ENCODE data around the gene MAML3.

Gene MAML3

GRCh38 chr4:140154572-140154891, 548 bp upstream of the MAML3 start:
- DNase-seq, result no peak

GRCh38 chr4:140153419-140153717, 616 bp downstream of the MAML3 start:
- DNase-seq, result no peak

DNA sequence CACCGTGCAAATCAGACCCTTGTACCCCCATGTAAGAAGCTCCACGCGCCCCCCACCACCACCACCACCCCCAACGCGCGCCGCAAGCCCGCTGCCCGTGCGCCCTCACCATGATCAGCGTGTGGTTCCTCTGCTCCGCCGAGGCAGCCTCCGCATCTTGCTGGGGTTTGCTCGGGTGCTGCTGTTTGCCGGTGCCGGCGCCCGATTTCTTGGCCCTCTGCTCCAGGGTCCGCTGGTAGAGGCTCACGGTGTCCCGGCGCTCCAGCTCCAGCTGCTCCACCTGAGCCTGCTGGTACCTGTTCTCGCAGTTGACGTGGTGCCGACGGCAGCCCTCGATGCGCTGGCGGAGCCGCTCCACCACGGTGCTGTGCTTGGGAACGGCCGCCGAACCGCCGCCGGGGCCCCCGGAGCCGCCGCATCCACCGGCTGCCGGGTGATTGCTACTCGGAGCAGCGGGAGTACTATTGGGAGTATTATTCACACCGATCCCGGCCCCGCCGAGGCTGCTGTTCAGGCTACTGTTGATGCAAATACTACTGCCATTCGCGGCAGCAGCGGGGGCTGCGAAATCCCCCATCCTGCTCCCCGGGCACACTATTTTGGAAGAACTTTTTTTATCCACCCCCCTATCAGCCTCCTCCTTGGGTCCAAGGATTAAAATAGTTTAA, 1.1 kb downstream of the MAML3 start:
- peak; percentile 15 to 80 (median 78) for DNase-seq

DNA sequence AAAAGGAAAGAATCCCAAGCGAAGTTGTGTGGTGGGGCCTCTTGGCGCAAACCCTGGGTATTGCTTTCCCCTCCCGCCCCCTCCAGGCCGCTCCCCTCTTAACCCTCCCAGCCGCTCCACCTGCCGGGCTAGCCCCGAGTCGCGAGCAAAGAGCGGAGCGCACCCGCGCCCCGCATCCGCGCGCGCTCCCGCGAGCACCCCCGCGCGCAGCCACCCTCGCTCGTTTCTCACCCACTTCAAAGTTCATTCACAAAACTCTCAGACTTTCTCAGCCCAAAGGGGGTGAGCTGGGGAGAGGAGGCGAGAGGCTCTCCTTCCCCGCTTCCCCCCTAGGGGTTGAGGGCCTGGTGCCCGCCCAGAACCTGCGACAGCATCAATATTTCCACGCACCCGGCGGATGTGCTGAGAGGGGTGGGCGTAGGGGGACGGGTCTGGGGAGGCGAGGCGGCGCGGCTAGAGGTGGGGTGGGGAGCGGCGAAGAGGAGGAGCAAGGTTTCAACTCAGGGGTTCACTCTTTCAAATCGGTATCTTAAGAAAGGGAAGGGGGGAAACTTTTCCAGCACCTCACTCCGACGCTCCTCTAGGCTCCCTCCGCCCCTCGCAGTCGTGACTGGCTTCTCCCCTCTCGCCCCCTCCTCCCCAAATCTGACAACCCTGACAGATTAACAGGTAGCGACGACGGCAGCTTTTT, 1.8 kb downstream of the MAML3 start:
- peak; percentile 67 to 98 (median 97) for DNase-seq

DNA sequence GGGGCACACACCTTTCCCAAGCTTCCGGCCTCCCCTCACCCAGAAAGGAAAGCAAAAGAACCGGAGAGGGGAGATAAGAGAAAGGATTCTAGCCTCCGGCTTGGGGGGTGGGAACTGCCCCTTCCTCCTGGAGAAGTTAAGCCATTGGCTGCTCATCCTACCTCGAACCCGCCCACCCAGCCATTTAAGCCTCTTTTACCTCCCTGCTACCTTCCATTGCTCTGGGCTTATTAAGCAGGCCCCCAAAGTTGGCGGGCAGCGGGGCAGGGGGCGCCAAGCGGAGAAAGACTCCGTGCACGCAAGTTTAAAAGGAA, 2.3 kb downstream of the MAML3 start:
- DNase-seq, result peak; percentile 85 to 99 (median 98)

DNA sequence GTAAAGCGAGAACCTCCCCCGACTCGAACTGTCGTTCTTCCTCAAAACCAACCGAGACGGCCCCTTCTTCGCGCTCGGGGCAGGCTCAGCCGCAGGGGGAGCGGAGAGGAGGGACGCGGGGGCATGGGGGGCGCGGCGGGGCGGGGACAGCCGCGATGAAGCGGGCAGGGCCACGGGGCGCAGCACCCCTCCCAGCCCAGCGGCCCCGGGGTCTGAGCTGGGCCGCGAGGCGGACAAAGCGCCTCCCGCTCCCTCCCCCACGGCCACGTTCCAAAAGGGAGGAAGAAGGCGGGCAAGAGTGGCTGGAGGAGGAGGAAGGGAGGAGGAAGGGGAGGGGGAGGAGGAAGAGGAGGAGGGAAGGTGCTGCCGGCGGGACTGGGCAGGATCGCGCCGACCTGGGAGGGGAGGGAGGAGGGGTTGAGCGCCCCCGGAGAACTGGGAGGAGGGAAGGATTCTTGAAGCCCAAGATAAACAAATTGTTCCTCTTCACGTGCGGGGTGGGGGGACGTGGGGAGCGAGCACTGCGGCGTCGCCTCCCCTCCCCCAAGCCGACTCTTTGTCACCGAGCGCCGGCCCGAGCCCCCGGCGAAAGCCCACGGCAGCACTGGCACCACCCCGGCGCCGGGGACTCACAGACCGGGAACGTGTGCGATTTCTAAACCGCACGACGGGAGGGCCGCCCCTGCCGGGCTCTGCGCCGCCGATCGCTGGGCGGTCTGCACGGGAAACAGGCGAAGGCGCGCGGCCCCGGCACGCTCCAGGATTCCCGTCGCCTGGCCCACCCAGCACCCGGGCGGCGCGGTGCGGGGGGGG, 2.9 kb downstream of the MAML3 start:
- DNase-seq, result peak; percentile 69 to 98 (median 98)

DNA sequence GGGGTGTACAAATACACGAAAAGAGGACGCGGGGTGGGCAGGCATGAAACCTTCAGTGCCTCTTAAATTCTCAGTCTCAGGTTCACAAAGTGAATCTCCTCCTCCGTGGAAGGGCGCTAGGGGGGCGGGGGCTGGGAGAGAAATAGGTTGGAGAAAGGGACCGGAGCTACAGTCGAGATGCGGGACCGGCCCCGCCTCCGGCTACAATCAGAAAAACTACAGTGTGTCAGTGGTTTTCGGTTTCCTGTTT, 3.4 kb downstream of the MAML3 start:
- peak in 1 of 3 experiments; percentile 65 for DNase-seq

DNA sequence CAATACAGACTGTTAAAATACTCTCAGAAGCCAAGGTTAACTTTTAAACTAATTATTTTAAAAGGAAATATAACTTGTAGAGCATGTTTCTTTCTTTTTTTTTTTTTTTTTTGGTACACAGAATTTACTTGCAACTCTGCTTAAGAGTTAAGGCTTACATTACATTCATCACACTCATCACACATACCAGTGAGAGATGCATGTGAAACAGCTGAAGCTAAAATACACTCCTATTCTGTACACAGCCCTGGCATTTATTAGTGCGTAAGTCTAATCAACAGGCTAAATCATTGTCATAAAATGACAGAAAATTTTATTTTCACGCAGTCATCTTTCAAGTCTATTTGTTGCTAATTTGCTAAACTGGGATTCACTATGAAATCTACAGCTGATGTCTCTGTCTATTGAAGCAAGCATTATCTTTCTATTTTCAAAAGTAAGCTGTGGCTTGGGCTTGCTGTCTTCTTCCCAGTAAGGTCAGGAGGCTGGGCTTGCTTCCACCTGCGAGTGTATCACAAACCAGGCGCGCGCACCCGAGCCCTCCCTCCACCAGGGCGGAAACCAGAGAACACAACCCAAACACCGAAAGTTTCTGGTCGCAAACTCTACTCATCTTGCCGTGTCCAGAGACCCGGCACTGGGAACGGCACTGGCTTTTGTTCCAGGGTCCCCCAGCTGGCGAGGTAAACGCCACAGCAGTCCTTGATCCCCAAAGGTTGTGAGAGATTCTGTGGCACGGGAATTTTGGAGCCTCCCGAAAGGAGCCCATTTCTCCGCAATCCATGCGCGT, 3.9 kb downstream of the MAML3 start:
- peak; percentile 63 to 91 (median 86) for DNase-seq

DNA sequence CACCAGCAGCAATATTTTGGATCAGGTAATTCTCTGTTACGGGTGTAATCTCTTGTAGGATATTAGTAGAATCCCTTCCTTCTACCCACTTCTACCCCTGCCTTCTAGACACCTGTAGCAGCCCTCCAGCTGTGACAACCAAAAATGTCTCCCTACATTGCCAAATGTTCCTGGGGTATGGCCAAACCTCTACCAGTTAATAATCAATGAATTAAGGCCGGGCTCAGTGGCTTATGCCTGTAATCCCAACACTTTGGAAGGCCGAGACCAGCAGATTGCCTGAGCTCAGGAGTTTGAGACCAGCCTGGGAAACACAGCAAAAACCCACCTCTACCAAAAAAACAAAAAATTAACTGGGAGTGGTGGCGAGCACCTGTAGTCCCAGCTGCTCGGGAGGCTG, 9.9 kb downstream of the MAML3 start:
- no peak for DNase-seq

DNA sequence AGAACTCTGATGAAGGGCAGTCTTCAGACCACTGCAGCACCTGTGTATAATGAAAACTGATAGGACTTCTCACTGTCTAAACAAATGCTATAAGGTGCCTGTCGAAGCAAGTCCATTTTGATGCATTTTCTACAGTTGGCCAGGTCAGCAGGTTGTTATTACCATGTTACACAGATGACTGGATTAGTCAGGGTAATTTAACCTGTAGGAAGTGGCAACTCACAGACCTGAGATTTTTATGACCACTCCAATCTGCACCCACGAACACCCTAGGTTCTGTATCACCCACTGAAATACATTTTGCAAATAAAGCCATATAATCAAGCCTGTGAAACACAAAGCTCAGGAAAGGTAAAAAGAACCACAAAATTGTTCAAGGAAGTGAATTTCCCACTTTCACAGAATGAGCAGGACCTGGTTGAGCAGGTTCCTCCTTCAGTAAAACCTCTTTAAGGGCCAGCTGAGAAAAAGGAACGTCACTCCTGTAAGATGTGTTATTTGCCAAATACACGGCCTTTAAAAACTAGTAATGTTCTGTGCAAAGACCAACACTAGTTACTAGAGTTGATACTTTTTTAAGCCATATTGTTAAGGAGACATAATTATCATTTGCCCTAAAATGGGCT, 12.7 kb downstream of the MAML3 start:
- peak in 2 of 3 experiments; percentile 61 to 86 for DNase-seq

DNA sequence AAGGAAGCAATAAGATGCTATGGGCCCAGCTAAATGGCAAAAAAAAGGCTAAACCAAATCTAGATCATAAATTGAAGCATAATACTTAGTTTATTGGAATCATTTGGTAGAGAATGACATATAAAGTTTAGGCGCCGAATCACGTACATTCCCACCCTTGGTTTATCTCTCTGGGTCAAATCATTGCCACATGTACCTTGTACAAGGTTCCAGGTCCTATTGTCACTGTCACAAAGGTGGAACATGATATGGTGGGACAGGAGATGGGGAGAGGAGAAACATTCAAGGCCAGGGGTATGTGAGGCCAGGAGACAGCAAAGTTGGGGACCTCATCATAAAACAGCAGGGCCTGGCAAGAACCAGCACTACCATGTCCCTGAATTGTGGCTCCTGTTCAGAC, 13.4 kb downstream of the MAML3 start:
- no peak for DNase-seq

DNA sequence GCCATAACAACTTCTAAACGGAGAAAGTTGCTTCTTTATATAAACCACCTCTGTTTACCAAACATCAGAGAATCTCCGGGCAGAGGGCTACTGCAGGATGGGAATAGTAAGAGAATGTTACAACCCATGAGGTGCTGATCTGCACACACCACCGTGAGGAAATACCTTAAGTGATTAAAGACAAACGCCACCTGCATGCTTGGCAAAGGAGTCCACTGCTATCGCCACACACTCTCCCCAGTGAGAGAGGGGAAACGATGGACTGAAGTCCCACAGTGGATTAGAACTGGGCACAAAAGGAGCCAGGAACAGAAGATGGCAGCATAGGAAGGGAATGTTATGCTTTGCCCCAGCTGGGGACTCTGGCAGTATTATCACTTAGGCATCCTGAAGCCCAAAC, 15.6 kb downstream of the MAML3 start:
- DNase-seq, result no peak

DNA sequence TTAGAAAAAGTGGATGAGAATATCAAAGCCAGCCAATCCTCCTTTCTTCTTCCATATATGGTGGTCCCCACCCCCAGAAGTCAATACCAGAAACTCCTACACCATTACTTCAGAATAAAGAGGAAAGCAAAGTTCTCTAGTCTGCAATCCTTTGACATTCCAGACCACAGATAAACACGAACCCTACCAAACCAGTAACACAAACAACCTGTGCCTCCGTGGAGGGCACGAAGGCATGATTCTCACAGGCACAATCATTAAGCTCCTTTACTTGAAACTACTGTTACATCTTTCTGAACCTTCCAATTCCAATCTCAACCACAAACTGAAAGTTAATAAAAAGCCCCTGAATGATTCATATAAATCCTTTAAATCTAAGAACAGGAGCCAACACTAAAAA, 16.3 kb downstream of the MAML3 start:
- no peak for DNase-seq

DNA sequence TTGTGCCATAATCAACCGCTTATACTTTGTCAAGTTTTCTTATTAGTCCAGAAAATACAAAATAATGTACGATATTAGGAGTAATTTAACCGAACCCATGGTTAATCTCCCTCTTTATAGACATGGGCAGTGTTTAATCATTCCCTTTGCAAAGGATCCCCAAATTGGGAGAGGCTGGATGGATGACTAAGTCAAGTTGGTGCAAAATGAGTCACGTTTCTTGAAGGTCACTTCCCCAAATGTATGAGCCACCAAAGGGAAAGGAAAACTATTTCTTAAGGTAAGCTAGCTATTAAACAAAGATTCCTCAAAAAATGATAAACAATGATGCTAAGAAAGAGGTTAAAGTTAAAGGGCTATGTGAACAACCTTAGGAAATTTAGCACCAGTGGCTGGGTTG, 17.5 kb downstream of the MAML3 start:
- DNase-seq, result no peak

GRCh38 chr4:140135529-140136088, 18.4 kb downstream of the MAML3 start:
- peak; percentile 9 to 80 (median 37) for DNase-seq

DNA sequence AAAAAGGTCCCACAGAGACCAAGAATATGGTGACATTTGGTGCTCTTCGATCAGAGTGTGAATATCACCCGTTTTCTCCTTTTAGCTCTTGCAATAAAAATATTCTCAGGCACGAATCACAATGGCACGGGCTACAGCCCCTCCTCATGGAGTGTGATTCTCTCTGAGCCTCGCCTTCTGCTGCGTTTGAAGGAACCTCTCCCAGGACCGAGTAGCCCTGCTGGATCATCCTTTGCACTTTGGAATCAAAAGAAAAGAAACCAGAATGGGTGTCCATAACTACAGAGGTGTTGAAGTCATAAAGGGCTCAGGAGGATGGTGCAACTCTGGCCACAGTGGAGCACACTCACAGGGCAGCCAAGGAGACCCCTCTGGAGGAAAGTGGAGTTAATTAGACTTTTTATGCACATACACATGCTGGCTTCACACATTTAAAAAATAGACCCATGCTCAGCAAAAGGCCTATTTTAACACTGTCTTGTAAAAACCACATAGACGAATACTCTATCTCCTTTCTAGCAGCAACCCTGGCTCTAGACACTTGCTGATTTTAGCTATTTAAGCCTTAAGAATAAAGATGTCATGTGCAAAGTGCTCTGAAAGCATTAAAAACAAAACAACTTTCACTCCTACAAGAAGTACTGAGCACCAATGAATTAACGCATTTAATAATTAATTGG, 19.1 kb downstream of the MAML3 start:
- DNase-seq, result no peak

- DNase-seq, result no peak
These were observed 20.4 kb downstream of the MAML3 start for GRCh38 chr4:140133576-140133975.

DNA sequence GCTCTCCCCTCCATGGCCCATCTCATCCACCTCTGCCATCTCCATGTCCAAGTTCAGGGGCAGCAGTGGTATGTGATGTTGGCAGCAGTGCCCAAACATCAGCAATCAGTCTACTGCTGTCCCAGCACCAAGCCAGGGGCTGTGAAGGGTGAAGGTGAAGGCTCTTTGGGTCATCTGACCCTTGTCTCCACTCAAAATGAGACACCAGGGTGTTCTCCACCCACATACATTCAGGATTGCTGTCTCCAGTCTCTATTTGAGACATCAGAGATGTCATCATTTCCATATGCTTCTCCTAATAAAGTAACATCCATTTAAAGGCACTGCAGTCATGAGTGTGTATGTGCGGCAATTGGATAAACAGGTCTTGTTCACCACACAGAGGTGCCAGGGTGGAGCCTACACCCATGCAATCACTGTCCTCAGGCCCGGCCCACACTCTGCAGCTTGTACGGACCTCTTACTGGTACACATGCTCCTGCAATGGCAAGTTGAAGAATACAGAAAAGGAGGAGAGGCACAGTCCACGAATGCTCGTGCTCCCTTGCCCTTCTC, 22.2 kb downstream of the MAML3 start:
- no peak for DNase-seq

- DNase-seq, result no peak
These were observed 23.3 kb downstream of the MAML3 start for GRCh38 chr4:140130677-140131076.

DNA sequence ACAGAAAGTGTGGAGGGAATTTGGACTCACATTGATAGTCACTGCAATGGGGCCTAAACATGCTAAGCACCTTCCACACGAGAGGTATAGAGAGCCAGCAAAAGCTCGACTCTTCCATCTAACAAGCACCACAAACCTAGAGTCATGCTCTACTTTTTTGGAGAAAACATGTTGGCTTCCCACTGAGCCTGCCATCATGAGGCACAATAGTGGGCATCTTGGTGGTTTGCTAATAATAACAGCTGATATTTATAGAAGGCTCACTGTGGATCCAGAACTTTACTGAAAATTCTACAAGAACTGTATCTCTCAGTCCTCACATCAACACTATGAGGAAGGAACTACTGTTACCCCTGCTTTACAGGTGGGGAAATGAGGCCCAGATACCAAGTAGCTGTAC, 26.6 kb downstream of the MAML3 start:
- DNase-seq, result no peak

GRCh38 chr4:140126261-140126660, 27.7 kb downstream of the MAML3 start:
- peak in 1 of 3 experiments; percentile 4 for DNase-seq

- DNase-seq, result no peak
These were observed 28.6 kb downstream of the MAML3 start for GRCh38 chr4:140125374-140125773.

Measured in NCI-H1417 (cell line).